Hepatocyte (in vitro differentiated cells): Measurements from ENCODE around the gene C5orf63. TPM values are rescaled to one million over a fixed set of nuclear protein-coding genes. Genes with fewer than 3 reads are reported as not detected.

ENCODE experiments used
- DNase-seq: peaks from one replicate; pipeline ENCODE4 v3.0.0-alpha.2; 2016; ENCODE audit warnings: low spot score
- H2AFZ ChIP-seq: fragments of 200-600 bp; sonication (generic); 2 replicates; pipeline ENCODE4 v1.6.0; 2016; ENCODE audit warnings: antibody characterized with exemption, mild to moderate bottlenecking
- H3K27ac ChIP-seq: fragments of 200-600 bp; sonication (generic); 2 replicates; pipeline ENCODE4 v1.5.1; 2016; ENCODE audit warnings: mild to moderate bottlenecking
- H3K27me3 ChIP-seq: fragments of 200-600 bp; sonication (generic); 2 replicates; pipeline ENCODE4 v1.6.1; 2016
- H3K36me3 ChIP-seq: fragments of 200-600 bp; sonication (generic); replicated peaks from 2 replicates; pipeline ENCODE4 v1.5.1; 2016; ENCODE audit warnings: low read depth; ENCODE audit not compliant: insufficient read depth
- H3K4me1 ChIP-seq: fragments of 200-600 bp; sonication (generic); 2 replicates; pipeline ENCODE4 v1.5.1; 2016; ENCODE audit warnings: mild to moderate bottlenecking, moderate library complexity; ENCODE audit not compliant: insufficient read depth
- H3K4me2 ChIP-seq: fragments of 200-600 bp; sonication (generic); 2 replicates; pipeline ENCODE4 v1.6.0; 2016
- H3K4me3 ChIP-seq: fragments of 200-600 bp; sonication (generic); 2 replicates; pipeline ENCODE4 v1.5.1; 2016; ENCODE audit warnings: mild to moderate bottlenecking
- H3K79me2 ChIP-seq: fragments of 200-600 bp; sonication (generic); 2 replicates; pipeline ENCODE4 v1.6.0; 2017; ENCODE audit warnings: mild to moderate bottlenecking
- H3K9me2 ChIP-seq: fragments of 200-600 bp; sonication (generic); replicated peaks from 2 replicates; pipeline ENCODE4 v1.6.0; 2017; ENCODE audit warnings: mild to moderate bottlenecking; ENCODE audit not compliant: insufficient read depth
- H3K9me3 ChIP-seq: fragments of 200-600 bp; sonication (generic); 2 replicates; pipeline ENCODE4 v1.5.1; 2016; ENCODE audit warnings: low read depth, mild to moderate bottlenecking
- H4K20me1 ChIP-seq: fragments of 200-600 bp; sonication (generic); 2 replicates; pipeline ENCODE4 v1.6.0; 2016; ENCODE audit warnings: mild to moderate bottlenecking; ENCODE audit not compliant: insufficient read depth, poor library complexity, severe bottlenecking
- EZH2 ChIP-seq: fragments of 200-600 bp; sonication (generic); IDR thresholded peaks from 2 replicates; pipeline ENCODE4 v1.6.1; 2016; ENCODE audit warnings: antibody characterized with exemption, mild to moderate bottlenecking, borderline replicate concordance
- EZH2phosphoT487 ChIP-seq: fragments of 200-600 bp; sonication (generic); IDR thresholded peaks from one replicate; pipeline ENCODE4 v1.6.1; 2018; ENCODE audit warnings: antibody characterized with exemption, mild to moderate bottlenecking, low read depth, moderate library complexity; ENCODE audit not compliant: unreplicated experiment, severe bottlenecking
- WGBS: methylation state at CpG from one replicate; pipeline ENCODE4 v1.1.6; 2016; ENCODE audit warnings: low lambda C conversion rate; ENCODE audit errors: missing lambda C conversion rate; 5-methylcytosine and 5-hydroxymethylcytosine counted together
- polyA plus RNA-seq: library from polyadenylated mRNA; unstranded; fragments of >200 nt; fragmentation: Nextera tagmentation; extraction: Ambion mirVana; gene quantifications from 2 replicates; pipeline ENCODE4 v1.2.1, GENCODE V29; 2016
- total RNA-seq: library from RNA; depleted of rRNA; stranded (reverse); fragments of >200 nt; gene quantifications from 2 replicates; pipeline ENCODE4 v1.2.3, GENCODE V29; 2014
- TF ChIP-seq, protein P1 (sequence below): fragments of 200-600 bp; sonication (generic); IDR thresholded peaks from 2 replicates; pipeline ENCODE4 v1.5.1; 2016; ENCODE audit warnings: antibody characterized with exemption, mild to moderate bottlenecking; ENCODE audit not compliant: poor library complexity

The C5orf63 gene
- total and polyA plus RNA-seq, 2 experiments from 2014 or later: 0.23 to 1.7 TPM

DNA sequence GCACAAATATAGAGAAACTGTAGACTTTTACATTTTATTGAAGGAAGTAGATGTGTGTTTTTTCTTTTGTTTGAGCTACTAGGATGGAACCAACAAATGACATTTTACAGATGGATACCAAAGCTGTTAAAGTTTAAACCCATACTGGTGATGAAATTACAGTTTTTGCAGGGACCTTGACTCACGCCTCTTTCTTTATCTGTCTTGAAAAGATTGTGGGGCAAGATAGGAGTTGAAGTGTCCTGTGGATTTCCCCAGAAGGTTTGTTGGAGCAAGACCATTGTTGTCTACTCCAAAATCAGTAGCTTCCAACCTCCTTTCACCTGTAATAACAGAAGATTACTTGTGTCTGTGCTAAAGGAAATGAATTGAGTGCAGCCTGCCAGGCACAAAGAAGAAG, 4.1 kb upstream of the C5orf63 start:
- no peak overlapping the region for H2AFZ ChIP-seq
- no peaks in the 10 kb centered on the region for H4K20me1 ChIP-seq
- no peak for TF ChIP-seq EZH2
- TF ChIP-seq, protein P1, sequence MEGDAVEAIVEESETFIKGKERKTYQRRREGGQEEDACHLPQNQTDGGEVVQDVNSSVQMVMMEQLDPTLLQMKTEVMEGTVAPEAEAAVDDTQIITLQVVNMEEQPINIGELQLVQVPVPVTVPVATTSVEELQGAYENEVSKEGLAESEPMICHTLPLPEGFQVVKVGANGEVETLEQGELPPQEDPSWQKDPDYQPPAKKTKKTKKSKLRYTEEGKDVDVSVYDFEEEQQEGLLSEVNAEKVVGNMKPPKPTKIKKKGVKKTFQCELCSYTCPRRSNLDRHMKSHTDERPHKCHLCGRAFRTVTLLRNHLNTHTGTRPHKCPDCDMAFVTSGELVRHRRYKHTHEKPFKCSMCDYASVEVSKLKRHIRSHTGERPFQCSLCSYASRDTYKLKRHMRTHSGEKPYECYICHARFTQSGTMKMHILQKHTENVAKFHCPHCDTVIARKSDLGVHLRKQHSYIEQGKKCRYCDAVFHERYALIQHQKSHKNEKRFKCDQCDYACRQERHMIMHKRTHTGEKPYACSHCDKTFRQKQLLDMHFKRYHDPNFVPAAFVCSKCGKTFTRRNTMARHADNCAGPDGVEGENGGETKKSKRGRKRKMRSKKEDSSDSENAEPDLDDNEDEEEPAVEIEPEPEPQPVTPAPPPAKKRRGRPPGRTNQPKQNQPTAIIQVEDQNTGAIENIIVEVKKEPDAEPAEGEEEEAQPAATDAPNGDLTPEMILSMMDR: no peak
- no peak for TF ChIP-seq EZH2phosphoT487
- H3K9me3 ChIP-seq: no peaks in the 10 kb centered on the region
- H3K4me3 ChIP-seq: no peak overlapping the region
- DNase-seq: no peak
- peak overlapping the region; percentile 48 for H3K27ac ChIP-seq
- H3K79me2 ChIP-seq: no peaks in the 10 kb centered on the region
- H3K4me1 ChIP-seq: peaks cover 21% of the 10 kb centered on the region
- no peaks in the 10 kb centered on the region for H3K9me2 ChIP-seq
- 54% methylated on average over 1 of the region's 1 CpG for WGBS
- no peaks in the 10 kb centered on the region for H3K27me3 ChIP-seq
- H3K36me3 ChIP-seq: no peaks in the 10 kb centered on the region
- H3K4me2 ChIP-seq: no peak overlapping the region

DNA sequence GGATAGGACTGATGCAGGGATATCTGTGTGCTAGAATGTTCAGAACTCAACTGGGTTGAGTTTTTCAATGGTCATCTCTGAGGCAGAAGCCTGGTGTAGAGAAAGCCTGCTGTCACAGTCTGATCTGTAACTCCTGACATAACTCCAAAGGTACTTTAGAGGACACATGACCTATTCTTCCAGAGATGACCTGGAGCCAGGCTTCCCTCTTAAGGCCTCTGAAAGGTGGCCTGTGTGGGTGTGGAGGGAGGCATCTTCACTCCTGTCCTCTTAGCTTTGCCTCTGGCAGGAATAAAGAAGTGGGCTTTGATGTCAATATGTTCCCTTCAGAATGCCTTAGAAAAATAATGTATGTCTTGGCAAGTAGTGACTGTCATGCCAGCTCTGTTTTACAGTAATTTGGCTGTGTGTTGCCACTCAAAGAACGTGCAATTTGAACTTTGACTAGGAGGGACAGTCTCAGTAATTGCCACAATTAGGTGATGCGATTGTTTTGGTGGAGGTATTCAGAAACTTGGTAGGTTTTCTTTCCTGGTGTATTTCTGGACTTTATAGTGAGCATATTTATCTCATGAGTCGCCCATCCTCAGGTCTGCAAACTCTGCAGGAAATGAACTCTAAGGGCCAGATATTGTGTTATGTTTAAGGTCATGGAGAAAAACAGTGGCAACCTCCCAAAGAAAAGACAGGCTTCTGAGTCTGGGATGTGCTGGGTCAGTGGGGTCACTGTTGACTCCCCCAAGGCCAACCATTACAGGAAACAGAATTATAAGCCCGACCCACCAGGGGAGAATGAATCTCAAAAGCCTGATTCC, 3.2 kb upstream of the C5orf63 start:
- TF ChIP-seq, protein P1: no peak
- TF ChIP-seq EZH2phosphoT487 (no peak), EZH2 (no peak)

DNA sequence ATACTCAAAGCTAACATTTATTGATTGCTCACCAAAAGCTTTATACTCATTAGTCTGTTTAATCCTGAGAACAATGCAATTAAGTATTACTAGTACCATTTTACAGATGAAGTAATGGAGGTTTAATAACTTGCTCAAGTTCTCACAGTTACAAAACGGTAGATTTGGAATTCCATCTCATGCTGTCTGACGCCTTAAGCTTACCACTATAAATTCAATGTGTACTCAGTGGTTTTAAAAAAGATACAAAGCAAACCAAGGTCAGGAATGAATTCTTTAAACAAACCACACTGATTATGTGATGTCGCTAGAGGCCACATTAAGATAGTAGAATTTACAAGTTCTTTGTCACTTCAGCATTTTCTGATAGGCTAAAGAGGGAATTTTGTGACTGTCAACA, 1.2 kb upstream of the C5orf63 start:
- no peak for DNase-seq
- no peak overlapping the region for H2AFZ ChIP-seq
- H3K27ac ChIP-seq: no peak overlapping the region
- TF ChIP-seq EZH2: no peak
- TF ChIP-seq, protein P1: no peak
- TF ChIP-seq EZH2phosphoT487: no peak
- H3K4me2 ChIP-seq: no peak overlapping the region
- no peak overlapping the region for H3K4me3 ChIP-seq
- WGBS: 53% methylated on average over 3 of the region's 3 CpGs
- no peaks in the 10 kb centered on the region for H3K27me3 ChIP-seq
- H3K9me3 ChIP-seq: no peaks in the 10 kb centered on the region
- H3K79me2 ChIP-seq: no peaks in the 10 kb centered on the region
- H4K20me1 ChIP-seq: no peaks in the 10 kb centered on the region
- H3K36me3 ChIP-seq: no peaks in the 10 kb centered on the region
- peaks cover 10% of the 10 kb centered on the region for H3K4me1 ChIP-seq
- H3K9me2 ChIP-seq: no peaks in the 10 kb centered on the region

More for the DNA sequence above, 3.2 kb upstream of the C5orf63 start:
- no peaks in the 10 kb centered on the region for H3K9me2 ChIP-seq
- H4K20me1 ChIP-seq: no peaks in the 10 kb centered on the region
- H3K27ac ChIP-seq: peak overlapping the region; percentile 48
- H3K27me3 ChIP-seq: no peaks in the 10 kb centered on the region
- peaks cover 21% of the 10 kb centered on the region for H3K4me1 ChIP-seq
- H2AFZ ChIP-seq: no peak overlapping the region
- H3K4me3 ChIP-seq: no peak overlapping the region
- H3K36me3 ChIP-seq: no peaks in the 10 kb centered on the region
- H3K4me2 ChIP-seq: no peak overlapping the region
- no peak for DNase-seq
- 47% methylated on average over 4 of the region's 4 CpGs for WGBS
- H3K79me2 ChIP-seq: no peaks in the 10 kb centered on the region
- H3K9me3 ChIP-seq: no peaks in the 10 kb centered on the region
